ENCODE data around the gene ALDOC.

- TF ChIP-seq MAX (IDR thresholded peaks at IDR 0.05) (no peak), RNF2 (conservative IDR thresholded peaks at IDR 0.05; ENCODE audit: low read depth) (no peak), HIVEP1 (CRISPR knock-in tag; IDR thresholded peaks at IDR 0.05) (no peak), ZNF691 (CRISPR knock-in tag; IDR thresholded peaks at IDR 0.05; ENCODE audit: borderline replicate concordance, low read depth) (no peak), POLR2AphosphoS5 (IDR thresholded peaks at IDR 0.05; ENCODE audit: low read depth, low read length) (no peak), PATZ1 (CRISPR knock-in tag; IDR thresholded peaks at IDR 0.05) (no peak)
Observed at GRCh38 chr17:28615260-28615940, 38.7 kb upstream of the ALDOC start.
